Muscle layer of colon (tissue), 2 donors: ENCODE results near the gene NEU1.
"Not testable (repeated sequence)": the region's sequence is repeated elsewhere in the genome, so short reads cannot be mapped to it uniquely, and the experiment has no call there.

ENCODE experiments used
- H3K27ac ChIP-seq: one replicate; pipeline ENCODE4 v1.7.0; 2013; ENCODE audit warnings: low read depth, mild to moderate bottlenecking, low read length, moderate library complexity
- H3K27me3 ChIP-seq, 2 donors: one replicate each; pipeline ENCODE4 v1.7.0; 2013; ENCODE audit warnings: low read length in 2 of 2, mild to moderate bottlenecking in 2 of 2; ENCODE audit not compliant: insufficient read depth in 2 of 2, control insufficient read depth in 1 of 2
- H3K36me3 ChIP-seq: one replicate; pipeline ENCODE4 v1.7.0; 2013; ENCODE audit warnings: mild to moderate bottlenecking, low read length; ENCODE audit not compliant: insufficient read depth
- H3K4me1 ChIP-seq: one replicate; pipeline ENCODE4 v1.7.0; 2013; ENCODE audit warnings: mild to moderate bottlenecking, low read length; ENCODE audit not compliant: insufficient read depth
- H3K4me3 ChIP-seq, 2 donors: one replicate each; pipeline ENCODE4 v1.7.0; 2013; ENCODE audit warnings: low read length in 2 of 2, low read depth in 1 of 2, mild to moderate bottlenecking in 1 of 2, moderate library complexity in 1 of 2
- H3K9ac ChIP-seq: one replicate; pipeline ENCODE4 v1.7.0; 2013; ENCODE audit warnings: low read length
- H3K9me3 ChIP-seq: one replicate; pipeline ENCODE4 v1.7.0; 2013; ENCODE audit warnings: mild to moderate bottlenecking, low read length
- donor health status: abdominal sarcoma.
- donor health status: Adenocarcinoma of cecum.

NEU1 gene

DNA sequence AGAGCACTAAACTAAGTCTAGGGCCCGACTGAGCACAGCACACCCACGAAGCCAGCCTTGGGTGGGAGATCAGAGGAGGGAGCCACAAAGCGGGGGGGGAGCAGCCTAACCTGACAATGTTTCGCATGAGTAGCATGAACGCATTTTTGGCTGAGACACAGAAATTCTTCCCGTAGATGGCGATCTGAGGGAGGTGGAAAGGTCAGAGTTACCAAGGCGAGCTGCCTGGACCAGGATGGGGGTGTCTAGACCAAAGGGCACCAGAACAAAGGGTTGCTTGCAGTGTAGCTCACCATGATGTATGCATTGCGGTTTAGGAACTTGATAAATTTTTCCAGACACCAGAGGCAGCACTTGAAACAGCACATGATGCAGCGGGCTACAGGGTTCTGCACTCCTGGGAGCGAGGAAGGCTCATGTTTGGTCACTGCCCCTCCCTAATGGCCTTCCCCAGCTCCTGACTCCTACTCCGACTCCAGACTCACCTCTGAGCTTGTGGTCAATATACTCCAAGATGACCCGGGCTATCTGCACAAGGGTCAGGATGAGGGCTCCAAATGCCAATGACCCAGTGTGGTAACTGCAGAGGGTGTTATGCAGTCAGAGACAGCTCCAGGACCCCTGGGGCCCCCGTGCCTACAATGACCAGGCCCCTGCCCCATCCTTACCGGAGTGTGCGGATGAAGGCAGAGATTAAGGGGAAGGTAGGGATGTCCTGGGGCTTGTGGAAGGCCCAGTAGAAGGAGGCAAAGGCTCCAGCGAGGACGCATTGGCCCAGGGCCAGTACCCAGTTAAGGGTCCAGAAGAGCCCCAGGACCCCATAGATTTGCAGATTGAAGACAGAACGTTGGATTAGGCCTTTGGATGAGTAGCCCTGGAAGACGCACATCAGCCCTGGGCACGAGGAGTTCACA, 2.8 kb upstream of the NEU1 start:
- Histone ChIP-seq H3K9ac (no peak overlapping the region), H3K27ac (no peak overlapping the region), H3K4me1 (peaks cover 17% of the 10 kb centered on the region), H3K9me3 (no peaks in the 10 kb centered on the region), H3K27me3 (no peaks in the 10 kb centered on the region), H3K36me3 (peaks cover 6% of the 10 kb centered on the region), H3K4me3 (no peak overlapping the region)

DNA sequence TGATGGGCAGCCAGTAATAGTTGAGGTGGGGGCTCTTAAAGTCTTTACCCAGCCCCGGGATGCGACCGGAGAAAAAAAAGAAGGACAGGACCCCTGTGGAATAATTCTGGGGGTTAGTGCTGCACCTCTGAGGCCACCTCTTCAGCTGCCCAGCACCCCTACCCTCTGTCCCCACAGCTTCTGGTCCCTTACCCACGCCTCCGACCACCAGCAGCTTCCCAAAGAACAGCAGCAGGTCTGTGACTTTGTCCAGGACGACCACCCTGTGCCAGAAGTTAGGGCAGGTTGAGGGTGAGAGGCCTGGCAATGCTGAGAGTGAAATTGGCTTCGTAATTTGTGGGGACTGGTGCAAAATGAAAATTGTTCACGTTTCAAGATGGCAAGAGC, 2.2 kb upstream of the NEU1 start:
- Histone ChIP-seq H3K36me3 (peaks cover 13% of the 10 kb centered on the region), H3K27me3 (no peaks in the 10 kb centered on the region), H3K27ac (no peak overlapping the region), H3K9me3 (no peaks in the 10 kb centered on the region), H3K4me3 (no peak overlapping the region), H3K9ac (no peak overlapping the region), H3K4me1 (peaks cover 17% of the 10 kb centered on the region)

DNA sequence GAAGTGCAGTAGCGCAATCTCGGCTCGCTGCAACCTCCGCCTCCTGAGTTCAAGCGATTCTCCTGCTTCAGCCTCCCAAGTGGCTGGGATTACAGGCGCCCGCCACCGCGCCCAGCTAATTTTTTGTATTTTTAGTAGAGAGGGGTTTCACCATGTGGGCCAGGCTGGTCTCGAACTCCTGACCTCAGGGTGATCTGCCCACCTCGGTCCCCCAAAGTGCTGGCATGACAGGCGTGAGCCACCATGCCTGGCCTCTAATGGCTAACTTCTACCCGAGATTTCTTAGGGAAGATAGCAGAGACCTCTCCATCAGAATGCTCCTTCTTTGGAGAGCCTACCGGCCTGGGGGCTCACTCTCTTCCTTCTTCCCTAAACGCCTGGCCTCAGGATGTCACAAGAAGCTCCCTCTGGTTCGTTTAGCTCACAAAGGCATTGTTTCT, 1.5 kb upstream of the NEU1 start:
- peak overlapping the region; percentile 65 for H3K27ac ChIP-seq
- not testable (repeated sequence) for H3K9me3 ChIP-seq, H3K9ac ChIP-seq, H3K27me3 ChIP-seq
- H3K36me3 ChIP-seq: peaks cover 19% of the 10 kb centered on the region
- H3K4me1 ChIP-seq: peaks cover 17% of the 10 kb centered on the region
- peak overlapping the region; percentile 65 to 69 for H3K4me3 ChIP-seq

DNA sequence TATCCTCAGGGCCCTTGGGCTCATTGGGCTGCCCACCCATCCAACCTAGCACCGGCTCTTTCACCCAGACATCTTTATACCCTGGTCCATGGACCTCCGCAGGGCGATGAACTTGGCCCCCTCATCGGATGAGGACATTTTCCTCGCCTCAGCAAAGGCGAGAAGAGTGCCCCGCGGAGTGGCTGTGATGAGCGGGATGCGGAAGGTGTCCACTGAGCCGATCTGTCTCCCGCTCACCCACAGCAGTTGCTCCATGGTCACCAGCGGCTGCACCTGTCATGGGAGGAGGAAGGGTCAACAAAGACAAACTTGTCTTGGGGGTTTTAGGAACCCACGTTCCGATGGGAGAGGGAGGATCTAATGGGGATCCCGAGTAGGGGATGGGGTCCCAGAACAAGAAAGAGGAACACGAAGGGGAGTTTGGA, 690 bp downstream of the NEU1 start:
- peak overlapping the region; percentile 75 for H3K27ac ChIP-seq
- no peaks in the 10 kb centered on the region for H3K27me3 ChIP-seq

DNA sequence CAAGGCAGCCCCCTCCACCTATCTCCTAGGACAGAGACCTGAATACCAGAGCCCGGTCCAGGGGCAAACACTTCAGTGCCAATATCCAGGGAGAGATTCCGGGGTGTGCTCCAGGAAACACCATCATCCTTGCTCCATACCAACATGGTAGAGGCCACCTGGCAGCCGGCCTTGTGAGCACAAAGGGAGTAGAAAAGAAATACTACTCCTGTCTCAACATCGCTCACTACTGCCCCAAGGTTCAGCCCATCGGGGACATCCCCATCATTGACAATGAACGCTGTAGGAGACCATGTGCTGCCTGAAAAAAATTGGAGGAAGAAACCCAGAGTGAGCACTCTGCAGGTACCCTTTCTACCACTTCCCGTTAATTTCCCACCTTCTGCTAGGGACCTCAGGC, 1.5 kb downstream of the NEU1 start:
- Histone ChIP-seq H3K27ac (no peak overlapping the region), H3K4me3 (no peak overlapping the region), H3K27me3 (no peaks in the 10 kb centered on the region), H3K4me1 (peaks cover 17% of the 10 kb centered on the region), H3K36me3 (peaks cover 29% of the 10 kb centered on the region), H3K9me3 (no peaks in the 10 kb centered on the region), H3K9ac (no peak overlapping the region)

More for the DNA sequence above, 690 bp downstream of the NEU1 start:
- Histone ChIP-seq H3K4me3 (peak overlapping the region; percentile 63 to 72), H3K4me1 (peaks cover 17% of the 10 kb centered on the region), H3K9ac (peak overlapping the region; percentile 78), H3K36me3 (peaks cover 29% of the 10 kb centered on the region), H3K9me3 (no peaks in the 10 kb centered on the region)

DNA sequence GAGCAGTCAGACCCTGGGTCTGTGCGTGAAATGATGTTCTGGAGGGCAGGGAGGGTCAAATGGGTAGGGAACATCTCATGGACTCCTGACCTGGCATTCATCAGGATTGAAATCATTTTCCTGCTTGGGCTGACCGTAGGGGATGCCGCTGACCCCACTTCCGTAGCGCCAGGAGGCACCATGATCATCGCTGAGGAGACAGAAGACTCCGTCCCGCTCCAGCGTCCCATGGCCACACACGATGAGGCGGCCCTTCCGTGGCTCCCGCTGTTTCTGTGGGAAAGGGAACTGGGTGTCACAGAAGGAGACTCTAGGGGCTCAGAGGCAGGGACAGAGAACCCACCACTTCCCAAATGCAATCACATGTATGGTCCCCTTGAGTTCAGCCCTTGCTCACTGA, 2.3 kb downstream of the NEU1 start:
- Histone ChIP-seq H3K27me3 (no peaks in the 10 kb centered on the region), H3K36me3 (peaks cover 29% of the 10 kb centered on the region), H3K27ac (no peak overlapping the region), H3K9me3 (no peaks in the 10 kb centered on the region), H3K4me1 (peaks cover 17% of the 10 kb centered on the region), H3K9ac (no peak overlapping the region), H3K4me3 (no peak overlapping the region)

DNA sequence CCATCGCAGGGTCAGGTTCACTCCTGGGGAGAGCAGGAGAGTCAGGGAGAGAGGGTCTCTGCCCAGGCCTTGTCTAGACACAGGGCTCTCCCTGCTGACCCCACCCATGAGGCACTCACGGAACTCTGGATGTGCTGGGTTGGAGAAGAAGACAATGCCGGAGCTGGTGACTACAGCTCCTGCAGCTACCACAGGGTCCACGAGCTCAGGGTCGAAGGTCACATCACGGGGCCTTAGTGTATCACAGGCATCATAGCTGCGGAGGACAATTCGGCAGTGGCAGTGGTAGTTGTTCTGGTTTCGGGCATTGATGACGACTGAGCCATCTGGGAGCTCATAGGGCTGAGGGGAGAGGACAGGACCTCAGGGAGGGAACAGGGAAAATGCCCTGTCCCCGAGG, 2.7 kb downstream of the NEU1 start:
- no peaks in the 10 kb centered on the region for H3K27me3 ChIP-seq
- no peak overlapping the region for H3K27ac ChIP-seq
- no peak overlapping the region for H3K9ac ChIP-seq
- peaks cover 17% of the 10 kb centered on the region for H3K4me1 ChIP-seq
- no peak overlapping the region for H3K4me3 ChIP-seq
- peaks cover 29% of the 10 kb centered on the region for H3K36me3 ChIP-seq
- H3K9me3 ChIP-seq: no peaks in the 10 kb centered on the region

DNA sequence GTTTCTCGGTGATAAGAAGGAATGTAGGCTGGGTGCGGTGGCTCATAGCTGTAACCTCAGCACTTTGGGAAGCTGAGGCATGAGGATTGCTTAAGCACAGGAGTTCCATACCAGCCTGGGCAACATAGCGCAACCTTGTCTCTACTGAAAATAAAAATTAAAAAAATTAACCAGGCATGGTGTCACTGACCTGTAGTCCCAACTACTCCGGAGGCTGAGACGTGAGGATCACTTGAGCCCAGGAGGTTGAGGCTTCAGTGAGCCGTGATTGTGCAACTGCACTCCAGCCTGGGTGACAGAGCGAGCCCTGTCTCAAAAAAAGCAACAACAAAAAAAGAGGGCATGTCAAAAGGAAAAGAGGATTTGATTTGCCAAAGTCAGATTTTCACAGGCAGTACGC, 3.9 kb downstream of the NEU1 start:
- H3K36me3 ChIP-seq: peaks cover 29% of the 10 kb centered on the region
- H3K27ac ChIP-seq: no peak overlapping the region
- H3K4me3 ChIP-seq: no peak overlapping the region
- no peak overlapping the region for H3K9ac ChIP-seq
- no peaks in the 10 kb centered on the region for H3K9me3 ChIP-seq
- peaks cover 11% of the 10 kb centered on the region for H3K4me1 ChIP-seq
- no peaks in the 10 kb centered on the region for H3K27me3 ChIP-seq

DNA sequence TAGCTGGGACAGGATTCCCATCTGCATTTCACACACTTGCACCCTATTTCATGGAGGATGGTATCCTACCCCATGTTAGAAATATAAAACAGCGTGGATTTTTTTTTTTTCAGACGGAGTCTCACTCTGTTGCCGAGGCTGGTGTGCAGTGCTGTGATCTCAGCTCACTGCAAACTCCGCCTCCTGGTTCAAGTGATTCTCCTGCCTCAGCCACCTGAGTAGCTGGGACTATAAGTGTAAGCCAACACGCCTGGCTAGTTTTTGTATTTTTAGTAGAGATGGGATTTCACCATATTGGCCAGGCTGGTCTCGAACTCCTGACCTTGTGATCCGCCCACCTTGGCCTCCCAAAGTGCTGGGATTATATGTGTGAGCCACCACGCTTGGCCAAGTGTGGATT, 4.8 kb downstream of the NEU1 start:
- not testable (repeated sequence) for H3K9ac ChIP-seq, H3K9me3 ChIP-seq, H3K27me3 ChIP-seq, H3K27ac ChIP-seq, H3K4me3 ChIP-seq
- Histone ChIP-seq H3K4me1 (peaks cover 11% of the 10 kb centered on the region), H3K36me3 (peaks cover 29% of the 10 kb centered on the region)

DNA sequence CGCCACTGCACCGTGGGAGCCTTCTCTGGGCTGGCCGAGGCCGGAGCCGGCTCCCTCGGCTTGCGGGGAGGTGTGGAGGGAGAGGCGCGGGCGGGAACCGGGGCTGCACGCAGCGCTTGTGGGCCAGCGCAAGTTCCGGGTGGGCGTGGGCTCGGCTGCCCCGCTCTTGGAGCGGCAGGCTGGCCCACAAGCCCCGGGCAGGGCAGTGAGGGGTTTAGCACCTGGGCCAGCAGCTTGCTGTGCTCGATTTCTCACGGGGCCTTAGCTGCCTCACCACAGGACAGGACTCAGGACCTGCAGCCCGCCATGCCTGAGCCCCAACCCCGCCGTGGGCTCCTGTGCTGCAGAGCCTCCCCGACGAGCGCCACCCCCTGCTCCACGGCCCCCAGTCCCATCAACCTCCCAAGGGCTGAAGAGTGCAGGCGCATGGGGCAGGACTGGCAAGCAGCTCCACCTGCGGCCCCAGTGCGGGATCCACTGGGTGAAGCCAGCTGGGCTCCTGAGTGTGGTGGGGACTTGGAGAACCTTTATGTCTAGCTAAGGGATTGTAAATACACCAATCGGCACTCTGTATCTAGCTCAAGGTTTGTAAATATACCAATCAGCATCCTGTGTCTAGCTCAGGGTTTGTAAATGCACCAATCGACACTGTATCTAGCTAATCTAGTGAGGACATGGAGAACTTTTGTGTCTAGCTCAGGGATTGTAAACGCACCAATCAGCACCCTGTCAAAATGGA, 10.5 kb downstream of the NEU1 start:
- H3K27ac ChIP-seq, H3K36me3 ChIP-seq, H3K9me3 ChIP-seq, H3K4me3 ChIP-seq, H3K9ac ChIP-seq, H3K27me3 ChIP-seq, H3K4me1 ChIP-seq: not testable (repeated sequence)

DNA sequence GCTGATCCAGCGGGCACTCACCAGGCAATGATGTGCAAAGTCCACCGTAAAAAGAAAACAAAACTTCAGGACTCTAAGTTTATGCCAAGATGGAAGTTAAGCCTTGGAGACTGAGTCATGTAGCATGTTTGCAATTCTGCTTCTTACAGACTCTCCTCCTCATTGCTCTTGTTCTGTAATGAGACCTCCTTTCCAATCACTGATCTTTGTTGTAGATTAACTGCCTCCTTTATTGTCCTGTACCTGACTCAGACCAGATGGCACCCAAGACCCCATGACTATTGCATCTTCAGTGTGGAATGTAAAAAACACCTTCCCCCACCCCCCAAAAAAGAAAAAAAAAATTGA, 11.2 kb downstream of the NEU1 start:
- H3K9ac ChIP-seq: no peak overlapping the region
- no peaks in the 10 kb centered on the region for H3K36me3 ChIP-seq
- no peaks in the 10 kb centered on the region for H3K4me1 ChIP-seq
- H3K27me3 ChIP-seq: no peaks in the 10 kb centered on the region
- H3K4me3 ChIP-seq: no peak overlapping the region
- no peak overlapping the region for H3K27ac ChIP-seq
- no peaks in the 10 kb centered on the region for H3K9me3 ChIP-seq
